Measurements from ENCODE around the gene UBE2D2. TPM values are rescaled to one million over a fixed set of nuclear protein-coding genes. Genes with fewer than 3 reads are reported as not detected.

The UBE2D2 gene
- total RNA-seq, 3 donors from 2014 or later = 197 to 223 (median 214) TPM

GRCh38 chr5:139649082-139649991 lies 88.2 kb downstream of the UBE2D2 start:
- DNase-seq = no peak
- peak; percentile 8 to 15 for ATAC-seq
- peaks cover 46% of the 10 kb centered on the region for H3K4me1 Mint-ChIP-seq (ENCODE audit: low read depth)
- no peaks in the 10 kb centered on the region for H3K9me3 Mint-ChIP-seq
- H3K27me3 Mint-ChIP-seq (ENCODE audit: low read depth) = peaks cover 61% of the 10 kb centered on the region
- H3K4me3 Mint-ChIP-seq = peak overlapping the region; percentile 85
- no peaks in the 10 kb centered on the region for H3K36me3 Mint-ChIP-seq (ENCODE audit: insufficient read depth)

GRCh38 chr5:139650031-139650688 lies 89.0 kb downstream of the UBE2D2 start:
- Mint-ChIP-seq H3K36me3 (ENCODE audit: insufficient read depth) (no peaks in the 10 kb centered on the region), H3K4me1 (ENCODE audit: low read depth) (peaks cover 44% of the 10 kb centered on the region), H3K9me3 (no peaks in the 10 kb centered on the region), H3K27me3 (ENCODE audit: low read depth) (peaks cover 61% of the 10 kb centered on the region), H3K4me3 (peak overlapping the region; percentile 85)
- ATAC-seq (no peak), DNase-seq (no peak)

- peaks cover 44% of the 10 kb centered on the region for H3K4me1 Mint-ChIP-seq (ENCODE audit: low read depth)
- ATAC-seq (no peak), DNase-seq (no peak)
- no peaks in the 10 kb centered on the region for H3K9me3 Mint-ChIP-seq
- peak overlapping the region; percentile 85 for H3K4me3 Mint-ChIP-seq
- H3K27me3 Mint-ChIP-seq (ENCODE audit: low read depth) = peaks cover 58% of the 10 kb centered on the region
- H3K36me3 Mint-ChIP-seq (ENCODE audit: insufficient read depth) = no peaks in the 10 kb centered on the region
Measured at GRCh38 chr5:139650689-139651042, 89.5 kb downstream of the UBE2D2 start.

- DNase-seq = no peak
- Mint-ChIP-seq H3K9me3 (no peaks in the 10 kb centered on the region), H3K36me3 (ENCODE audit: insufficient read depth) (no peaks in the 10 kb centered on the region), H3K4me1 (ENCODE audit: low read depth) (peaks cover 44% of the 10 kb centered on the region), H3K27me3 (ENCODE audit: low read depth) (peaks cover 54% of the 10 kb centered on the region), H3K4me3 (peak overlapping the region; percentile 29)
- no peak for ATAC-seq
Measured at GRCh38 chr5:139651043-139651834, 90.1 kb downstream of the UBE2D2 start.

- Mint-ChIP-seq H3K4me1 (ENCODE audit: low read depth) (peaks cover 41% of the 10 kb centered on the region), H3K27me3 (ENCODE audit: low read depth) (peaks cover 46% of the 10 kb centered on the region), H3K36me3 (ENCODE audit: insufficient read depth) (no peaks in the 10 kb centered on the region), H3K9me3 (no peaks in the 10 kb centered on the region), H3K4me3 (peak overlapping the region; percentile 35)
- DNase-seq (peak; percentile 65), ATAC-seq (peak; percentile 37 to 39)
Measured at GRCh38 chr5:139651853-139652787, 91.0 kb downstream of the UBE2D2 start.

GRCh38 chr5:139652788-139653241 lies 91.7 kb downstream of the UBE2D2 start:
- H3K9me3 Mint-ChIP-seq = no peaks in the 10 kb centered on the region
- DNase-seq (no peak), ATAC-seq (no peak)
- peaks cover 42% of the 10 kb centered on the region for H3K27me3 Mint-ChIP-seq (ENCODE audit: low read depth)
- H3K4me1 Mint-ChIP-seq (ENCODE audit: low read depth) = peaks cover 40% of the 10 kb centered on the region
- H3K4me3 Mint-ChIP-seq = peak overlapping the region; percentile 35
- H3K36me3 Mint-ChIP-seq (ENCODE audit: insufficient read depth) = no peaks in the 10 kb centered on the region

- ATAC-seq (no peak), DNase-seq (no peak)
- Mint-ChIP-seq H3K27me3 (ENCODE audit: low read depth) (peaks cover 41% of the 10 kb centered on the region), H3K4me3 (no peak overlapping the region), H3K4me1 (ENCODE audit: low read depth) (peaks cover 42% of the 10 kb centered on the region), H3K9me3 (no peaks in the 10 kb centered on the region), H3K36me3 (ENCODE audit: insufficient read depth) (no peaks in the 10 kb centered on the region)
Measured at GRCh38 chr5:139653616-139654015, 92.5 kb downstream of the UBE2D2 start.

- no peak for ATAC-seq
- H3K4me3 Mint-ChIP-seq = no peak overlapping the region
- no peaks in the 10 kb centered on the region for H3K36me3 Mint-ChIP-seq (ENCODE audit: insufficient read depth)
- DNase-seq = no peak
- peaks cover 44% of the 10 kb centered on the region for H3K4me1 Mint-ChIP-seq (ENCODE audit: low read depth)
- H3K27me3 Mint-ChIP-seq (ENCODE audit: low read depth) = peaks cover 43% of the 10 kb centered on the region
- H3K9me3 Mint-ChIP-seq = no peaks in the 10 kb centered on the region
Measured at GRCh38 chr5:139654464-139654863, 93.3 kb downstream of the UBE2D2 start.

- no peak for DNase-seq
- peaks cover 39% of the 10 kb centered on the region for H3K4me1 Mint-ChIP-seq (ENCODE audit: low read depth)
Measured at GRCh38 chr5:139654871-139655491, 93.8 kb downstream of the UBE2D2 start.

GRCh38 chr5:139655727-139656271 lies 94.7 kb downstream of the UBE2D2 start:
- DNase-seq (no peak), ATAC-seq (no peak)
- peaks cover 35% of the 10 kb centered on the region for H3K4me1 Mint-ChIP-seq (ENCODE audit: low read depth)
- no peaks in the 10 kb centered on the region for H3K36me3 Mint-ChIP-seq (ENCODE audit: insufficient read depth)
- H3K9me3 Mint-ChIP-seq = no peaks in the 10 kb centered on the region
- H3K27me3 Mint-ChIP-seq (ENCODE audit: low read depth) = peaks cover 33% of the 10 kb centered on the region
- H3K4me3 Mint-ChIP-seq = no peak overlapping the region

More at GRCh38 chr5:139654871-139655491, 93.8 kb downstream of the UBE2D2 start:
- no peak overlapping the region for H3K4me3 Mint-ChIP-seq
- H3K27me3 Mint-ChIP-seq (ENCODE audit: low read depth) = peaks cover 38% of the 10 kb centered on the region
- ATAC-seq = no peak
- H3K9me3 Mint-ChIP-seq = no peaks in the 10 kb centered on the region
- no peaks in the 10 kb centered on the region for H3K36me3 Mint-ChIP-seq (ENCODE audit: insufficient read depth)

GRCh38 chr5:139657363-139658321 lies 96.5 kb downstream of the UBE2D2 start:
- ATAC-seq (no peak), DNase-seq (no peak)
- Mint-ChIP-seq H3K27me3 (ENCODE audit: low read depth) (peaks cover 16% of the 10 kb centered on the region), H3K9me3 (no peaks in the 10 kb centered on the region), H3K4me1 (ENCODE audit: low read depth) (peaks cover 27% of the 10 kb centered on the region), H3K36me3 (ENCODE audit: insufficient read depth) (no peaks in the 10 kb centered on the region), H3K4me3 (no peak overlapping the region)

- DNase-seq (no peak), ATAC-seq (no peak)
- H3K27me3 Mint-ChIP-seq (ENCODE audit: low read depth) = peaks cover 10% of the 10 kb centered on the region
- H3K4me3 Mint-ChIP-seq = no peak overlapping the region
- peaks cover 26% of the 10 kb centered on the region for H3K4me1 Mint-ChIP-seq (ENCODE audit: low read depth)
- H3K9me3 Mint-ChIP-seq = no peaks in the 10 kb centered on the region
- H3K36me3 Mint-ChIP-seq (ENCODE audit: insufficient read depth) = no peaks in the 10 kb centered on the region
Measured at GRCh38 chr5:139658501-139658927, 97.4 kb downstream of the UBE2D2 start.
